A673 (cell line): Measurements from ENCODE around the gene TMEM156.

Source experiments
- EZH2 ChIP-seq: fragments of 200-600 bp; sonication (generic); IDR thresholded peaks from 2 replicates; pipeline ENCODE4 v1.6.1; 2017; ENCODE audit warnings: borderline replicate concordance, low read depth, mild to moderate bottlenecking, mixed read lengths, antibody characterized with exemption, low read length; ENCODE audit not compliant: poor library complexity, severe bottlenecking
- TF ChIP-seq, protein P1 (sequence below): fragments of 300-800, 200-600 bp; sonication (generic); conservative IDR thresholded peaks from 2 replicates; pipeline ENCODE4 v1.5.1; 2017; ENCODE audit warnings: low read depth, mild to moderate bottlenecking, antibody characterized with exemption, low read length, moderate library complexity, mixed read lengths

- TF ChIP-seq, protein P1, sequence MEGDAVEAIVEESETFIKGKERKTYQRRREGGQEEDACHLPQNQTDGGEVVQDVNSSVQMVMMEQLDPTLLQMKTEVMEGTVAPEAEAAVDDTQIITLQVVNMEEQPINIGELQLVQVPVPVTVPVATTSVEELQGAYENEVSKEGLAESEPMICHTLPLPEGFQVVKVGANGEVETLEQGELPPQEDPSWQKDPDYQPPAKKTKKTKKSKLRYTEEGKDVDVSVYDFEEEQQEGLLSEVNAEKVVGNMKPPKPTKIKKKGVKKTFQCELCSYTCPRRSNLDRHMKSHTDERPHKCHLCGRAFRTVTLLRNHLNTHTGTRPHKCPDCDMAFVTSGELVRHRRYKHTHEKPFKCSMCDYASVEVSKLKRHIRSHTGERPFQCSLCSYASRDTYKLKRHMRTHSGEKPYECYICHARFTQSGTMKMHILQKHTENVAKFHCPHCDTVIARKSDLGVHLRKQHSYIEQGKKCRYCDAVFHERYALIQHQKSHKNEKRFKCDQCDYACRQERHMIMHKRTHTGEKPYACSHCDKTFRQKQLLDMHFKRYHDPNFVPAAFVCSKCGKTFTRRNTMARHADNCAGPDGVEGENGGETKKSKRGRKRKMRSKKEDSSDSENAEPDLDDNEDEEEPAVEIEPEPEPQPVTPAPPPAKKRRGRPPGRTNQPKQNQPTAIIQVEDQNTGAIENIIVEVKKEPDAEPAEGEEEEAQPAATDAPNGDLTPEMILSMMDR = no peak
- no peak for TF ChIP-seq EZH2
Observed at GRCh38 chr4:38950159-38950558, 82.0 kb downstream of the TMEM156 start.
